22Rv1 (cell line): ENCODE results near the gene OR9K2.

Experiments used
- ZFX ChIP-seq: fragments of 450-650 bp; IDR thresholded peaks from 2 replicates; pipeline ENCODE4 v1.6.1; 2017; ENCODE audit warnings: antibody characterized with exemption, borderline replicate concordance
- TF ChIP-seq, protein P1 (sequence below): fragments of 450-650 bp; IDR thresholded peaks from 2 replicates; pipeline ENCODE4 v1.5.1; 2017; ENCODE audit warnings: mild to moderate bottlenecking

DNA sequence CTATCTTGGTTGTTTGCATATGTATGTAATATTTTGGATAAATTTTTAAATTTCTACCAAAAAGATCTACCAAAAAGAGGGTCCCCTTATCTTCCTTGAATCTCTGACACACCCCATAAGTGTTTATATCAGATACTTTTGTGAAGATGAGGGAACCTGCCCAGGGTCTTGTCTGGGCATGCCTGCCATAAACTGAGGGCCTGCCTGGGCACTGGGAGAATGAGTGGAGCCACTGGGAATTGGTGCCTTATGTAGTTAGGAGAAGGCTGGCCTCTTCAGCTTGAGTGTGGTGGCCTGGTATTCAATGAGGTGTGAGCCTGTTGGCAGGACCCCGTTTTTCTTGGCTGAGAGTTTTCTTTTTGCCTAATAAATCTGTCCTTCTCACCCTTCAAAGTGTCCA is 46.5 kb downstream of the OR9K2 start:
- TF ChIP-seq, protein P1, sequence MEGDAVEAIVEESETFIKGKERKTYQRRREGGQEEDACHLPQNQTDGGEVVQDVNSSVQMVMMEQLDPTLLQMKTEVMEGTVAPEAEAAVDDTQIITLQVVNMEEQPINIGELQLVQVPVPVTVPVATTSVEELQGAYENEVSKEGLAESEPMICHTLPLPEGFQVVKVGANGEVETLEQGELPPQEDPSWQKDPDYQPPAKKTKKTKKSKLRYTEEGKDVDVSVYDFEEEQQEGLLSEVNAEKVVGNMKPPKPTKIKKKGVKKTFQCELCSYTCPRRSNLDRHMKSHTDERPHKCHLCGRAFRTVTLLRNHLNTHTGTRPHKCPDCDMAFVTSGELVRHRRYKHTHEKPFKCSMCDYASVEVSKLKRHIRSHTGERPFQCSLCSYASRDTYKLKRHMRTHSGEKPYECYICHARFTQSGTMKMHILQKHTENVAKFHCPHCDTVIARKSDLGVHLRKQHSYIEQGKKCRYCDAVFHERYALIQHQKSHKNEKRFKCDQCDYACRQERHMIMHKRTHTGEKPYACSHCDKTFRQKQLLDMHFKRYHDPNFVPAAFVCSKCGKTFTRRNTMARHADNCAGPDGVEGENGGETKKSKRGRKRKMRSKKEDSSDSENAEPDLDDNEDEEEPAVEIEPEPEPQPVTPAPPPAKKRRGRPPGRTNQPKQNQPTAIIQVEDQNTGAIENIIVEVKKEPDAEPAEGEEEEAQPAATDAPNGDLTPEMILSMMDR: no peak
- no peak for TF ChIP-seq ZFX
